Mucosa of descending colon (tissue), 3 donors: Measurements from ENCODE around the gene CYB5R3. TPM values are rescaled to one million over a fixed set of nuclear protein-coding genes. Genes with fewer than 3 reads are reported as not detected.
A peak's percentile ranks its signal among the peaks of the same experiment; 100 is the strongest.

ENCODE experiments used
- ATAC-seq: fragments of 200-7000 bp; cut with Tn5 transposase; one replicate; pipeline ENCODE4 v1.9.1; 2020; ENCODE audit warnings: mild to moderate bottlenecking, moderate library complexity
- DNase-seq, 3 donors: peaks; one replicate each; pipeline ENCODE4 v3.0.0-alpha.2; 2020
- H3K36me3 ChIP-seq: fragments of 200-600 bp; one replicate; pipeline ENCODE4 v1.8.0; 2021; ENCODE audit warnings: low read depth, mild to moderate bottlenecking
- H3K4me1 ChIP-seq: fragments of 200-600 bp; one replicate; pipeline ENCODE4 v1.8.0; 2021; ENCODE audit warnings: low read depth, mild to moderate bottlenecking
- H3K4me3 ChIP-seq: fragments of 200-600 bp; one replicate; pipeline ENCODE4 v1.8.0; 2021; ENCODE audit warnings: mild to moderate bottlenecking
- H3K9me3 ChIP-seq: fragments of 200-600 bp; one replicate; pipeline ENCODE4 v1.8.0; 2021; ENCODE audit warnings: mild to moderate bottlenecking
- intact Hi-C, 2 donors: fragments of 100-400 bp; cut with DNase I in 1 of 2; cut with micrococcal nuclease in 1 of 2; formaldehyde crosslinking; loops; one replicate each; pipeline versions ENCODE4 v1.11.0 to v1.11.1; 2022; cut with DNase I, micrococcal nuclease
- total RNA-seq, 3 donors: library from RNA; stranded (reverse); fragmentation: NEBNext Ultra II Directional in 2 of 3; extraction: Animal tissue kit (Norgen Biotek cat#: 25700) in 2 of 3; gene quantifications; one replicate each; pipeline versions ENCODE4 v1.2.1 to v1.2.4, GENCODE V29; 2021 to 2023
- TF ChIP-seq, protein P1 (sequence below): fragments of 200-600 bp; IDR thresholded peaks from one replicate; pipeline ENCODE4 v1.8.0; 2022; ENCODE audit warnings: antibody characterized with exemption, mild to moderate bottlenecking
- donor health status: DM: no; HTN: no; CAD: no; lungs with moderate emphysema.
- donor health status: DM: no; HTN: no; CAD: no.
- donor health status: DM: no; HTN: yes; CAD: no.

CYB5R3 gene
- total RNA-seq, 3 donors from 2014 or later: 139 to 211 (median 176) TPM

DNA sequence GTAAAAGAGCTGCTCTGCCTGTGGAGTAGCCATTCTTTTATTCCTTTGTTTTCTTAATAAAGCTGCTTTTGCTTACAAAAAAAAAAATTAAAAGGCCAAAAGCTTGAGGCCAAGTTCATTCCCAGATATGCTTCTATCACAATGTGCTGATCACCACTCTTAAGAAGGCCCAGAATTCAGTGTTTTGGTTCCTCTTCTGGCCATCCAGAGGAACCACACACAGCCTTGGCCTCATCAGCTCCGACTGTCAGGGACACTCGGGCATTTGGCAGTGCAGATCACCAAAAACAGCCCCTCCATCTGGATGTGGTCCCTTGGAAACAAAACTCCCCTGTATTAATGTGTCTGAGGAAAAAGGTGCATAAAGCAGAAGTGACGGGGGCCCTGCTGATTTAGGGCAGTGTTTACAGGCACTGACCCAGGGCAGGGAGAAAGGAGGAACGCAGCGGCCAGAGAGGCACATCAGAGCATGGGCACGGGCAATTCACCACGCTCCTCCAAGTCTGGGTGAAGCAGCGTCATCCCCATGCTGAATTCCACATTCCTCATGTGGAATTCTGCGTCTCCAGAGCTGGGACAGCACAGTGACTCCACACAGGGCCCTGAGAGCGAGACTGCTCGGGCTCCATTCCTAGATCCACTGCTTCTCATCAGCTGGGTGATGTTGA is 52.2 kb downstream of the CYB5R3 start:
- Histone ChIP-seq H3K36me3 (peaks cover 4% of the 10 kb centered on the region), H3K4me1 (no peaks in the 10 kb centered on the region), H3K4me3 (no peak overlapping the region), H3K9me3 (no peaks in the 10 kb centered on the region)
- intact Hi-C loops: no loop called here
- ATAC-seq: no peak
- no peak for DNase-seq
- TF ChIP-seq, protein P1, sequence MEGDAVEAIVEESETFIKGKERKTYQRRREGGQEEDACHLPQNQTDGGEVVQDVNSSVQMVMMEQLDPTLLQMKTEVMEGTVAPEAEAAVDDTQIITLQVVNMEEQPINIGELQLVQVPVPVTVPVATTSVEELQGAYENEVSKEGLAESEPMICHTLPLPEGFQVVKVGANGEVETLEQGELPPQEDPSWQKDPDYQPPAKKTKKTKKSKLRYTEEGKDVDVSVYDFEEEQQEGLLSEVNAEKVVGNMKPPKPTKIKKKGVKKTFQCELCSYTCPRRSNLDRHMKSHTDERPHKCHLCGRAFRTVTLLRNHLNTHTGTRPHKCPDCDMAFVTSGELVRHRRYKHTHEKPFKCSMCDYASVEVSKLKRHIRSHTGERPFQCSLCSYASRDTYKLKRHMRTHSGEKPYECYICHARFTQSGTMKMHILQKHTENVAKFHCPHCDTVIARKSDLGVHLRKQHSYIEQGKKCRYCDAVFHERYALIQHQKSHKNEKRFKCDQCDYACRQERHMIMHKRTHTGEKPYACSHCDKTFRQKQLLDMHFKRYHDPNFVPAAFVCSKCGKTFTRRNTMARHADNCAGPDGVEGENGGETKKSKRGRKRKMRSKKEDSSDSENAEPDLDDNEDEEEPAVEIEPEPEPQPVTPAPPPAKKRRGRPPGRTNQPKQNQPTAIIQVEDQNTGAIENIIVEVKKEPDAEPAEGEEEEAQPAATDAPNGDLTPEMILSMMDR: no peak

DNA sequence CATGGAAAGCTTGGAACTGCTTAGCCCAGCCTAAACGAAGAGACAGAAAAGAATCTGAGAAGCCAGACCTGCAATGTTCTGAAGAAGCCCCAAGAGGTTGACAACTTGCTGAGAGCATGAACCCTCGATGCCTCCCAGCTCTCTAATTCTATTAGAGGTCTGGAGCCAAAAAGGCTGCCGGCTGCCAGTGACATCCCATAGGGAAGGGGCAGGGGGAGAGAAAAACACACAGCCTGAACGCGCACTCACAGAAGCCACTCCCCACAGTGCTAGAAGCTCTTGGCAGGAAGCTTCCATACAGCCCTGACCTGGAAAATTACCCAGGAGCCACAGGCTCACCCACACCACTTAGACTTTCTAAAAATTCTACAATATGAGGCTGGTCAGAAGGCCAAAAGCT is 52.9 kb downstream of the CYB5R3 start:
- H3K4me3 ChIP-seq: no peak overlapping the region
- intact Hi-C loops: no loop called here
- no peak for DNase-seq
- TF ChIP-seq, protein P1: no peak
- H3K36me3 ChIP-seq: no peaks in the 10 kb centered on the region
- H3K4me1 ChIP-seq: no peaks in the 10 kb centered on the region
- no peak for ATAC-seq
- H3K9me3 ChIP-seq: no peaks in the 10 kb centered on the region

DNA sequence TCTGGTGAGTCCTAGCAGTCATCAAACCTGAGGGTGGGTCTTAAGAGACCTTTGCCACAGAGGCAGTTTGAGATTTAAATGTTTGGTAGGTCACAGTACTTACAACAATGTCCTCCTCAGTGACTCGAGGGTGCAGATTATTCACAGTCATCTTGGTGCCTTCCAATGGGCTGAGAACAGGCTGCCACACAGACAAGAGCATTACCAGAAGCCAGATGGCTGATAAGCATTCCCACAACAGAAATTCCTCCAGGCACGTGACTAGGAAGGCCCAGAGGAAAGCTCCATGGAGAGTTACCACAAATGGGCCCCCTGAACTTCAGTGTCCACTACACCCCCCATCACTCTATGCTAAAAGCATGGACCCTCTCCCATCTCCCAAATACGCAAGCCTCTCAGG is 53.8 kb downstream of the CYB5R3 start:
- H3K9me3 ChIP-seq: no peaks in the 10 kb centered on the region
- DNase-seq (no peak), ATAC-seq (no peak)
- TF ChIP-seq, protein P1: no peak
- H3K36me3 ChIP-seq: no peaks in the 10 kb centered on the region
- no peaks in the 10 kb centered on the region for H3K4me1 ChIP-seq
- no peak overlapping the region for H3K4me3 ChIP-seq
- intact Hi-C loops: no loop called here

DNA sequence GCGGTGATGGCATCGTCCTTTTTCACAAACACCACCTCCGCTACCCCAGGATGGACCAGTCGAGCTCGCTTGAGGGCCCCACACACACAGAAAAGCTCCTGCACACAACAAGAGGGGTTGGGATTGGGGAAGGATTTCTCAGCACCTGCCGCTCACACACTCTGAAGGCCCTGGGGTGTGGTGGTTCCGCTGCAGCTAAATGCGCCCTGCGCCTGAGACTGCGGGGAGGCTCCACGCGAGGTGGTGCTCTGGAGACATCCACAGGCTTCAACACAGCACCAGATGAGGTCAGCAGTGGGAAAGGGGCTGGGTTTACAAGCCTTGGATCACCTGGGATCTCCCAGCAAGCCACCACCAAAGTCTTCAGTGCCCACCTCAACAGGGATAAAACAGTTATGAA is 57.2 kb downstream of the CYB5R3 start:
- no peaks in the 10 kb centered on the region for H3K4me1 ChIP-seq
- intact Hi-C loops: no loop called here
- DNase-seq: no peak
- TF ChIP-seq, protein P1: no peak
- H3K36me3 ChIP-seq: no peaks in the 10 kb centered on the region
- no peaks in the 10 kb centered on the region for H3K9me3 ChIP-seq
- no peak overlapping the region for H3K4me3 ChIP-seq
- ATAC-seq: peak; percentile 11

DNA sequence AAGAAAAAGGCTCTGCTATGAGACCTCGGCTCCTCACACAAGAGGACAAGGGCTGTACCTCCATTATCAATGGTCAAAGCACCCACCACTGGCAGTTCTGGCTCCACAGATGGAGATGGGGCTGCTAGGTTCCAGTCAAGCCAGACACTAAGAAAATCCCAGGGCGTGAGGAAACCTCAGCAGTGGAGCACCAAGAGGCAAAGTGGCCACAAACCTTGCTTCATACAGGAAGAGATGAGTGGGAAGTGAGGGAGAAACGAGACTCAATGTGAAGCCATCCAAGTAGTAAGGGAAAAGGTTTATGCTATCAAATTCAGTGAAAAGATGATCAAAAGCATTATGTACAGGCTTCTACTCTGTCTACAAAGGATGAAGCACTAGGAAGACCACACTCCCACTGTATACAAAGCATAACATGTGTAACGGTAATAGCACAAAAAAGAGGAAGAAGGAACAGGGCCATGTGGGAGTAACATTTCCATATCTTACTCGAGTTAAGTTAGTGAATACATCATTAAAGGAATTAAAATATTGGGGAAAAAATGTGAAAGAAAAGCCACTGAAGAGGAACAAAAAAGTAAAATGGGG is 61.5 kb downstream of the CYB5R3 start:
- ATAC-seq: no peak

More for the DNA sequence above, 61.5 kb downstream of the CYB5R3 start:
- Histone ChIP-seq H3K4me1 (no peaks in the 10 kb centered on the region), H3K4me3 (no peak overlapping the region), H3K36me3 (peaks cover 3% of the 10 kb centered on the region), H3K9me3 (no peaks in the 10 kb centered on the region)
- TF ChIP-seq, protein P1: no peak
- intact Hi-C loops: no loop called here
- DNase-seq: no peak
